GM18870 (cell line): Measurements from ENCODE around the gene ZDHHC6.
A peak's percentile ranks its signal among the peaks of the same experiment; 100 is the strongest.
"Not testable (repeated sequence)": the region's sequence is repeated elsewhere in the genome, so short reads cannot be mapped to it uniquely, and the experiment has no call there.

Experiments used
- ATAC-seq: cut with Tn5 transposase; IDR thresholded peaks from one replicate; pipeline ENCODE4 v1.9.1; 2021; ENCODE audit warnings: moderate library complexity; ENCODE audit not compliant: unreplicated experiment

The ZDHHC6 gene

DNA sequence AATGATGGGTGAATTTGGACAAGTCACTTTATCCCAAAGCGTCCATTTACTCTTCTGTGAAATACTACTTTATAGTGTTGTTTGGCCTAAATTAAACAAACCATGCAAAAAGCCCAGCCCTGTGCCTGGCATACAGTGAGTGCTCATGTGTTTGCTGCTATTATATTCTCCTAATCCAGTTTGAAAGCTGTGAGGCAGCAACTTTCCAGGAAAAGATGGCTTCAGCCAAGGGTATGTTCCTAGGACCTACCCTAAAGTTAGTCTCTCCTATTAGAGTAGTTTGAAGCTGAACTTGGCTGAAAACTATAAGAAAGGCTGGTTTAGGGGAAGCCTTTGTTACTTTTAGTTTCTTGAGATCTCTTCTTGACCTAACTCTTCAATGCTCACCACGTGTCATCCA lies 52.9 kb downstream of the ZDHHC6 start:
- ATAC-seq, result no peak

DNA sequence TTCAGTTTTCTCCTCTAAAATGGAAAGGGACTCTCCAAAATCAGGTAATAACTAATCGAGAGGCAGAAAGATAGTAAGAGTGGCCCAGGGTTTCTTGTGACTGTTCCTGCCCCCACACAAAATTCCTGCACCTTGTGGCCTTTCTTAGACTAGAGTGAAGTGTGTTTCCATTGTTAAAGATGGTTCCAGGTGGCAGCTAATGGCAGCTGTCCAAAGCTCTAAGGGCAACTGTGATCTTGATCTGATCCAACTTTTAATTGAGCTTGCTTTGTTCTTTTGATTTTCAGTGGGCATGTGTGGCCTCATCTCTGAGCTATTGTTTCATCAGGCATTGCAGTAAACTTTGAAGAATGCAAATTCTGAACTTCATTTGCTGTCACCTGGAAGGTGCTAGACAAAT lies 53.4 kb downstream of the ZDHHC6 start:
- no peak for ATAC-seq

DNA sequence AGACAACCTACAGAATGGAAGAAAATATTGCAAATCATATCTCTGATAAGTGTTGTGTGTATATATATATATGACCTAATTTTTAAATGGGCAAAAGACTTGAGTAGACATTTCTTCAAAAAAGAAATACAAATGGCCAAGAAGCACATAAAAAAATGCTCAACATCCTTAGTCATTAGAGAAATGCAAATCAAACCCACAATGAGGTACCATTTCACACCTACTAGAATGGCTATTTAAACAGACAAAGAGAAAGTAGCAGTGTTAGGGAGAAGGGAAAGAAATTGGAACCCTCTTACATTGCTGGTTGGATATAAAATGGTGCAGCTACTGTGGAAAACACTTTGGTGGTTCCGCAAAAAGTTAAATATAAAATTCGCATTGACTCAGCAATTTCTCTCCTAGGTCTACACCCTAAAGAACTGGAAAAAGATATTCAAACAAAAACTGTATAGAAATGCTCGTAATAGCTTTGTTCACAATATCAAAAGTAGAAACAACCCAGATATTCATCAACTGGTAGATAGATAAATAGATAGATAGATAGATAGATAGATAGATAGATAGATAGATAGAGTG lies 56.5 kb downstream of the ZDHHC6 start:
- peak; percentile 40 for ATAC-seq

DNA sequence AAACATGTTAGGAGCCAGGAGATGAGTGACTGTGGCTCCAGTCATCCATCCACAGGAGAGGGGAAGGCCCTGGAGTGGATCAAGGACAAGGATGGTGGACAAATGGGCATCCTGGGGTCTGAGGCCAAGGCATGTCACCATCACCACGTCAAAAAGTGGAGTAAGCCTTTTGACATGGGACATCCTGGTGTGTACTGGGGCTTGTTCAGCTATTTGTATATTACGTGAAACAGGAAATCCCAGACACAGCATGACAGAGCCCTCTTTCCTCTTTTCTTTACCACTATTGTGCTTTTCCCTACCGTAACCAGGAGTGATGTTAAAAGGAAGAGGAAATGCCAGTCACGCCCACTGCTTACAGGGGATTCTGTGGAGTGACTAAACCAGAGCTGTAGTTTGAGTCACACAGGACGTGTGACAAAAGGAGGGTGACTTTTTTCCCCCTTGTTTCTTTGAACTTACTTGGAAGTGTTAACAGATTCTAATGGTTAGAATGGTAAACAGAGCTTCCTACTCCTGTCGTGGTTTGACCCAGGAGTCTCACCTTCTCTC lies 57.4 kb downstream of the ZDHHC6 start:
- peak; percentile 85 for ATAC-seq

DNA sequence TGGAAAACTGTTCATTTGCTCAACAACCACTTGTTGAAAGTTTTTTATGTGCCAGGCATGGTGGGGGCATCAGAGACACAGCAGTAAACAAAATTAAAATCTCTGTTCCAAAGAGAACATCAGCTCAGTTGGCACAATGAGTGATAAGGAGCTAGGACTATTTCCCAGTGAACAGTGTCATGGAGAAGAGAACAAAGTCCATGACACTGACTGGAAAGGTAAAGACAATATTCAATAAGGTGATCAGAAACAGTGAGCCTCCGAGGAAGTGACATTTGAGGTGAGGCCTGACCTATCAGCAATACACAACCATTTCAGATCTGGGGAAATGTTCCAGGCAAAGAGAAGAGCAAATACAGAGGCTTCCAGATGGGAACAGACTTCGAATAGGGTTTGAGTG lies 58.2 kb downstream of the ZDHHC6 start:
- ATAC-seq, result no peak

DNA sequence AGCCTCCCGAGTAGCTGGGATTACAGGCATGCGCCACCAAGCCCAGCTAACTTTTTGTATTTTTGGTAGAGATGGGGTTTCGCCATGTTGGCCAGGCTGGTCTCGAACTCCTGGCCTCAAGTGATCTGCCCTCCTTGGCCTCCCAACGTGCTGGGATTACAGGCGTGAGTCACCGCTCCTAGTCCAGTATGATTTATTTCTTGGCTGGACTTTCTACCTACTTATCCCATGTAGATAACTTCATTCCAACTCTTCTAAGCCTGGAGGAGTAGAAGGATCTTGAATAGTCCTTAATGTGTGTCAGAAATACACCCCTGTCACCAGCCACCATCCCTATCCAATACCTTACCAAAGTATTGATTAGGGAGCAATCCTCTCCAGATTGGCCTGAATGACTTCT lies 58.7 kb downstream of the ZDHHC6 start:
- ATAC-seq, result not testable (repeated sequence)

DNA sequence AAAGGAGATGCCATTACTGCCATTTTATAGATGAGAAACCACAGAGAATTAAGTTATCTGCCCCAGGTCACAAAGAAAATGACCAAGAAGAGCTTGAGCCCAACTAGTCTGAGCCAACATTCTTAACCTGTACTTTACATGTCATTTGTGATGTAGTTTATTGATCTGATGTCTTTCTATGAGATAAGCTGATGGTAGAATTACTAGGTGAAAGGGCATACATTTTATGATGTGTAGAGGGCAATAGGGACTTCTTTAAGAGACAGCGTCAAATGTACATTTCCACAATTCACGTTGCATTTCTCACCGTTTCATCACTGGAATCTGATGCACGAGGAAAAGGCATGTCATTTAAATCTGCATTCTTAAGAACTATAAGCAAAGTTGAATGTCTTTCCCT lies 61.5 kb downstream of the ZDHHC6 start:
- no peak for ATAC-seq

DNA sequence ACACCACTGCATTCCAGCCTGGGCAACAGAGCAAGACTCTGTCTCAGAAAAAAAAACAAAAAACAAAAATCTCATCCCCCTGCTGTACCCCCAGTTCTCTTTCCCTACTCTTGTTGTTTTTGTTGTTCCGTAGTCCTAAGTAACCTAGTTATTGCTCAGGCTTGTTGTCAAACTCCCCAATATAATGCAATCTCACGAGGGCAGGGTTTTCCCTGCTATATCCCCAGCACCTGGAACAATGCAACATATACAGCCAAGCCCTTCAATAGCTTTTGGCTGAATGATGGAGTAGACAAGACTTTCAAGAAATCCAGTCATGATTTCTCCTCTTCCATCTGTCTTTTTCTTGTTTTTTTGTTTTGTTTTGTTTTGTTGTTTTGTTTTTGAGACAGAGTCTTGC lies 62.6 kb downstream of the ZDHHC6 start:
- ATAC-seq, result no peak

DNA sequence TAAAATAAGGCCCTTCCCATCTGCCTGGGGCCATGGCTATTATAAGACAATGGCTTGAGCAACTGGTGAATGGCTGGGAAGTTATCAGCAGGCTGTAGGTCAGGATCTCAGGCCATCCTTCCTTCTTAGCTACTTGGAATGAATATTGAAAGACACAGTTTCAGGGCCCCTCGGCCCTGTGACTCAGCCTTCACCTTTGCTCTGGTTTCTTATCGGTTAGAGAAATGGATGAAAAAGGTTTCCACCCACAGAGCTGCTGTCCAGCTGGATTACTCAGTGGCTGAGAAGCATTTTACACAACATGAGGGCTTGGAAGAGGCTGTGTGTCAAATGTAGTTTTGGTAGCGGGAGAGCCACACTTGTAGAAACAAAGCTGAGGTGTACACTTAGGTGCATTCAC lies 63.4 kb downstream of the ZDHHC6 start:
- no peak for ATAC-seq

DNA sequence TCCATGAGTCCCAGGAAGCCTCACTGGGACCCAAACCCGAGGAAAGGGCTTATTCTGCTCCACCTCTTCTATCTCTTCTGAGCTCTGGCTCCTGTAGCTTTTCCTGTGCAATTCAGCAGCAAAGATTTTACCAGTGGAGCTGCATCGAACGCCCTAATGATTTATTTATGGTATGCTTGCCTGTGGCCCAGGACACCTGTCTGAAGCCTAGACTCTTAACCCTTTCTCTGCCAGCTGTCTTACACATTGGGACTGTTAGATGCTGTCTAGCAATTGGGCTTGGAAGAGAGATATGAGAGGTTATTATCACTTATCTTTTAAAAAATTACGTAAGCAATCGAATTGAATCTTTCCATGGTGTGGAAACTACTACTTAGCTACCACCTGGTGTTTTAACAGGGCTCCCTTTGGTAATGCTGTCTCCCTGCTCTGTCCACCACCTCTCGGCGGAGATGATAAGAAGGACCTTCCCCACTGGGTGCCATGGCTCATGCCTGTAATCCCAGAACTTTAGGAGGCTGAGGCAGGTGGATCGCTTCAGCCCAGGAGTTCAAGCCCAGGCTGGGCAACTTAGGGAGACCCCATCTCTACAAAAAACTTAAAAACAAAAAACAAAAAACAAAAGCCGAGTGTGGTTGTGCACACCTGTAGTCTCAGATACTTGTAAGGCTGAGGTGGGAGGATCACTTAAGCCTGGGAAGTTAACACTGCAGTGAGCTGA lies 64.0 kb downstream of the ZDHHC6 start:
- ATAC-seq, result no peak
